Tibial nerve (tissue), 4 donors: ENCODE results near the gene CFAP99.

Experiments
- CTCF ChIP-seq, 5 experiments: fragments of 200-600 bp in 3 of 5; fragments of 450-650 bp in 2 of 5; sonication (generic) in 3 of 5; IDR thresholded peaks; one replicate each; pipeline ENCODE4 v1.5.1; 2016 to 2019; ENCODE audit warnings: antibody characterized with exemption in 5 of 5, mild to moderate bottlenecking in 3 of 5, moderate library complexity in 2 of 5
- EP300 ChIP-seq, 2 donors: sonication (generic); formaldehyde crosslinking; IDR thresholded peaks; one replicate each; pipeline ENCODE4 v1.6.1; 2017; ENCODE audit warnings: antibody characterized with exemption in 2 of 2, mild to moderate bottlenecking in 1 of 2
- POLR2A ChIP-seq, 2 donors: fragments of 450-650 bp; IDR thresholded peaks; one replicate each; pipeline ENCODE4 v1.6.1; 2017; ENCODE audit warnings: antibody characterized with exemption in 2 of 2, mild to moderate bottlenecking in 2 of 2, moderate library complexity in 2 of 2

- TF ChIP-seq CTCF (IDR thresholded peaks at IDR 0.05) = no peak
- no peak for TF ChIP-seq POLR2A (IDR thresholded peaks at IDR 0.05)
- no peak for TF ChIP-seq EP300 (IDR thresholded peaks at IDR 0.05)
Measured at GRCh38 chr4:2461246-2461960, 42.6 kb downstream of the CFAP99 start.
